Measurements from ENCODE around the gene GRID1.

The GRID1 gene

GRCh38 chr10:86051586-86051985 is 315.0 kb downstream of the GRID1 start:
- no peaks in the 10 kb centered on the region for H3K36me3 ChIP-seq
- H3K9me3 ChIP-seq = no peaks in the 10 kb centered on the region
- TF ChIP-seq CTCF (IDR thresholded peaks at IDR 0.05) = no peak
- no peak overlapping the region for H3K27ac ChIP-seq
- no peak overlapping the region for H3K4me3 ChIP-seq (ENCODE audit: low read depth in 1 of 2, low read length in 1 of 2)
- no peaks in the 10 kb centered on the region for H3K4me1 ChIP-seq (ENCODE audit: control insufficient read depth in 1 of 2, insufficient read depth in 1 of 2, low read depth in 1 of 2, low read length in 1 of 2)
- H3K27me3 ChIP-seq = no peaks in the 10 kb centered on the region

GRCh38 chr10:86049442-86049841 is 317.2 kb downstream of the GRID1 start:
- H3K9me3 ChIP-seq = no peaks in the 10 kb centered on the region
- no peak overlapping the region for H3K27ac ChIP-seq
- no peaks in the 10 kb centered on the region for H3K36me3 ChIP-seq
- H3K4me3 ChIP-seq (ENCODE audit: low read depth in 1 of 2, low read length in 1 of 2) = no peak overlapping the region
- TF ChIP-seq CTCF (IDR thresholded peaks at IDR 0.05) = no peak
- H3K27me3 ChIP-seq = no peaks in the 10 kb centered on the region
- H3K4me1 ChIP-seq (ENCODE audit: control insufficient read depth in 1 of 2, insufficient read depth in 1 of 2, low read depth in 1 of 2, low read length in 1 of 2) = no peaks in the 10 kb centered on the region

DNA sequence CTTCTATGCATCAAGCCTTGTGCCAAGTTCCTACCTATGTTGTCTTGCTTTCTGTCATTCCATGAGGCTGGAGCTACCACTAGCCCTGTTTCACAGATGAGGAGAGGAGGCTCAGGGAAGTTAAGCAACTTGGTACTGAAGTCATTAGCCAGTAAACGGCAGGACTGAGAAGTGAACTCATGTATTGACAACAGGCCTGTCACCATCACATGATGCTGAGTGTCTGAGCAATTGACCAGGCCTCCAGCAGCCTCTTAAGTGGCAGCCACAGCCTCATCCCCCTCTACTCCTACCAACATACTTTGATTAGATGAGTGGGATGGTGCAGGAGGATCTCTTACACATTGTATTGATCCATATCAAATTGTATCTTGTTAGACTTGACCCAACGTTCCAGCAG is 317.6 kb downstream of the GRID1 start:
- Histone ChIP-seq H3K27me3 (no peaks in the 10 kb centered on the region), H3K4me1 (ENCODE audit: control insufficient read depth in 1 of 2, insufficient read depth in 1 of 2, low read depth in 1 of 2, low read length in 1 of 2) (no peaks in the 10 kb centered on the region), H3K4me3 (ENCODE audit: low read depth in 1 of 2, low read length in 1 of 2) (no peak overlapping the region), H3K36me3 (no peaks in the 10 kb centered on the region), H3K27ac (no peak overlapping the region), H3K9me3 (no peaks in the 10 kb centered on the region)
- TF ChIP-seq CTCF (IDR thresholded peaks at IDR 0.05) = no peak

DNA sequence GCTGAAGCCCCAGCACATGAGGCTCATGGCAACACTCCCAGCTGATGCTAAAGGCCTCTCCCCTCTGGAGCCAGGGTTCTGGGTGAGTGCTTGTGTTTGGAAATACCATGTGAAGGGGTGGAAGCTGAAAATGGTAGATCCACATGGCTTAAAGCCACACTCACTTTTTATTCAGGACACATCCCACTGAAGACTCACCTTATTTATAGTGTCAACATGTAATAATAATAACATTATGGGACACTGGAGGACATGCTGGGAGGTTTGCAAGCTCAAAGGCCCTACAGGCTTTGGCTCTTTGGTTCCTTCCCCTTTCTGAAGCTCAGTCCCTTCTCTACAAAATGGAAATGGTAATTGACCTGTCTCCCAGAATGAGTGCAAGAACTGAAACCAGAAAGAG is 318.0 kb downstream of the GRID1 start:
- TF ChIP-seq CTCF (IDR thresholded peaks at IDR 0.05) = no peak
- no peaks in the 10 kb centered on the region for H3K4me1 ChIP-seq (ENCODE audit: control insufficient read depth in 1 of 2, insufficient read depth in 1 of 2, low read depth in 1 of 2, low read length in 1 of 2)

GRCh38 chr10:86047588-86047987 is 319.0 kb downstream of the GRID1 start:
- Histone ChIP-seq H3K9me3 (no peaks in the 10 kb centered on the region), H3K4me1 (ENCODE audit: control insufficient read depth in 1 of 2, insufficient read depth in 1 of 2, low read depth in 1 of 2, low read length in 1 of 2) (no peaks in the 10 kb centered on the region), H3K27ac (no peak overlapping the region), H3K27me3 (no peaks in the 10 kb centered on the region), H3K36me3 (no peaks in the 10 kb centered on the region), H3K4me3 (ENCODE audit: low read depth in 1 of 2, low read length in 1 of 2) (no peak overlapping the region)
- TF ChIP-seq CTCF (IDR thresholded peaks at IDR 0.05) = no peak

More for the DNA sequence above, 318.0 kb downstream of the GRID1 start:
- no peaks in the 10 kb centered on the region for H3K9me3 ChIP-seq
- no peaks in the 10 kb centered on the region for H3K36me3 ChIP-seq
- no peaks in the 10 kb centered on the region for H3K27me3 ChIP-seq
- H3K27ac ChIP-seq = no peak overlapping the region
- no peak overlapping the region for H3K4me3 ChIP-seq (ENCODE audit: low read depth in 1 of 2, low read length in 1 of 2)
